ENCODE data around the gene PRSS36. TPM values are rescaled to one million over a fixed set of nuclear protein-coding genes. Genes with fewer than 3 reads are reported as not detected.
"Not testable (repeated sequence)": the region's sequence is repeated elsewhere in the genome, so short reads cannot be mapped to it uniquely, and the experiment has no call there.

Gene PRSS36
- total RNA-seq, 1 experiment from 2014 or later = 0.59 TPM

GRCh38 chr16:31168848-31169247, 19.0 kb upstream of the PRSS36 start:
- H3K36me3 ChIP-seq (replicated peaks; ENCODE audit: control insufficient read depth, insufficient read depth, low read length) = no peaks in the 10 kb centered on the region
- no peak overlapping the region for H3K4me3 ChIP-seq (ENCODE audit: insufficient read depth, low read depth, low read length)
- H3K27me3 ChIP-seq (ENCODE audit: control insufficient read depth, insufficient read depth, low read length) = no peaks in the 10 kb centered on the region
- peak; percentile 15 for DNase-seq

- Histone ChIP-seq H3K36me3 (replicated peaks; ENCODE audit: control insufficient read depth, insufficient read depth, low read length) (no peaks in the 10 kb centered on the region), H3K4me3 (ENCODE audit: insufficient read depth, low read depth, low read length) (no peak overlapping the region), H3K27me3 (ENCODE audit: control insufficient read depth, insufficient read depth, low read length) (no peaks in the 10 kb centered on the region)
- no peak for DNase-seq
Measured at GRCh38 chr16:31167315-31167714, 17.4 kb upstream of the PRSS36 start.

DNA sequence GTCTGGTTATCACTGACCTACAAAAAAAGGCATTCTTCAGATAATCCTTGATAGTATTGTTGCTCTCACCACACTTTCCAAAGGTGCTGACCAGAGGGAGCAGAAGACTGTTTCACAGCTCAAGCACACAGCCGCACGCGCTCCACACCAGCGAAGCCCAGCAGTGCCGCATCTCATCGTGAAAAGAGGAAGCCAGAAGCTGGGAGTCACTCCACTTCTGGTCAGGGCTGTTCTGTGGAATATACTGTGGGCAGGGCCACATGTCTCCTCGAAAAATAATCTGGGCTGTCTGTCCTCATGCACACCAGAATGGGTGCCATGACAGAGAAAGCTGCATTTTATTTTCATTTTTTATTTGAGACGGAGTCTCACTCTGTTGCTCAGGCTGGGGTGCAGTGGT, 7.3 kb upstream of the PRSS36 start:
- Histone ChIP-seq H3K36me3 (replicated peaks; ENCODE audit: control insufficient read depth, insufficient read depth, low read length) (no peaks in the 10 kb centered on the region), H3K27me3 (ENCODE audit: control insufficient read depth, insufficient read depth, low read length) (no peaks in the 10 kb centered on the region), H3K4me3 (ENCODE audit: insufficient read depth, low read depth, low read length) (no peak overlapping the region)
- DNase-seq = peak; percentile 9

GRCh38 chr16:31150976-31151375, 1.1 kb upstream of the PRSS36 start:
- H3K27me3 ChIP-seq (ENCODE audit: control insufficient read depth, insufficient read depth, low read length) = peaks cover 20% of the 10 kb centered on the region
- H3K36me3 ChIP-seq (replicated peaks; ENCODE audit: control insufficient read depth, insufficient read depth, low read length); H3K4me3 ChIP-seq (ENCODE audit: insufficient read depth, low read depth, low read length); DNase-seq: not testable (repeated sequence)

DNA sequence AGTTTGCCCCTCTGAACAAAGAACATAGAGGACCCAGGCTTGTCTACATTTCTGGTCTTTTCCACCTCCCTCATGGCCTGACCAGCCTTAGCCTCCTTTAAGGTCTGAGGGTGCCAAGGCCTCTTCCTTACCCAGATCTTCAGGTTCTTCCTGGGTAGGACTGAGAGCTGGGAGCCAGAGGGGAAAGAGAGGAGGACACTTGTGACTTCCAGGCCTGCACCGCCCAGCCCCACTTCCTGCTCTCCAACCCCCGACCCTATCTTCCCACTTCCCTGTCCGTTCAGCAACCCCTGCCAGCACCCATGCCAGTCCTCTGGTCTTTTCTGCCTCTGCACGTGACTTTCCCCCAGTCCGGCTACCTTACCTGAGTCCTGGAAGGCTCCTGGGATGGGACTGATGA, 534 bp downstream of the PRSS36 start:
- peaks cover 22% of the 10 kb centered on the region for H3K27me3 ChIP-seq (ENCODE audit: control insufficient read depth, insufficient read depth, low read length)
- no peaks in the 10 kb centered on the region for H3K36me3 ChIP-seq (replicated peaks; ENCODE audit: control insufficient read depth, insufficient read depth, low read length)
- no peak overlapping the region for H3K4me3 ChIP-seq (ENCODE audit: insufficient read depth, low read depth, low read length)
- DNase-seq = peak; percentile 46

DNA sequence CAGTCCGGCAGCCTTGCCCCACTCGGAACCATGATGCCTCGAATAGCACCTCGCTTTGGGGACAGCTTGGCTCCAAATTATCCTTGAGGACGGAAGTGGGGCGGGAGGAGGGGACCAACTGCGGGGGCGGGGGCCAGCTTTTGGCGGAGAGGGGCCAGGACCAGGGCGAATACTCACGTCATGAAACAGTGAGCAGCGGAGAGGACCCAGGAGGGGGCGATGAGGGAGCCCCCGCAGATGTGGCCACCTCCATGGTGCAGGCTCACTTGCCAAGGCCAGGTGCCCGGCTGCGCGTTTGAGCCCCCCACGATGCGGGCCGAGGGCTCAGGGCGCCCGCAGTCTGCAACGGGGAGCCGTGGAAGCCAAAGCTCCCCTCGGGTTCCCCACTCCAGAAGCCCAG, 970 bp downstream of the PRSS36 start:
- DNase-seq = peak; percentile 68
- H3K4me3 ChIP-seq (ENCODE audit: insufficient read depth, low read depth, low read length) = peak overlapping the region; percentile 53
- peaks cover 23% of the 10 kb centered on the region for H3K27me3 ChIP-seq (ENCODE audit: control insufficient read depth, insufficient read depth, low read length)
- H3K36me3 ChIP-seq (replicated peaks; ENCODE audit: control insufficient read depth, insufficient read depth, low read length) = no peaks in the 10 kb centered on the region

DNA sequence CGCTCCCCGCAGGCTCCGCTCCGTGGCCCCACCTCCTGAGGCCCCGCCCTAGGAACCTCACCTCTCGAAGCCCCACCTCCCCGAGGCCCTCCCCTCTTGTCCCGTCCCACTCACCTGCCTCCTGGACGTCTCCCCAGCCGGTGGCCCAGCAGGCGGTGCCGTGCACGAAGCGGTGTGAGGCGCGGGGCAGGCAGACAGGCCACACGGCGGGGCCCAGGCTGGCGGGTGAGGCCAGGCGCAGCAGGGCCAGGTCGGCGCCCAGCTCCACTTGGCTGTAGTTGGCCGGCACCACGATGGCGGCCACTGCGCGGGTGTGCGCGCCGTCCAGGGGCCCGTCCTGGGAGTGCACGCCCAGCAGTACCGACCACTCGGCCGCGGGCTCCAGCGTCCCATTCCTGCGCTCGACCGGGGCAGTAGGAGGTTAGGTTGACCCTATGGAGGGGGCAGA, 1.6 kb downstream of the PRSS36 start:
- peak; percentile 94 for DNase-seq
- Histone ChIP-seq H3K27me3 (ENCODE audit: control insufficient read depth, insufficient read depth, low read length) (peaks cover 29% of the 10 kb centered on the region), H3K36me3 (replicated peaks; ENCODE audit: control insufficient read depth, insufficient read depth, low read length) (no peaks in the 10 kb centered on the region), H3K4me3 (ENCODE audit: insufficient read depth, low read depth, low read length) (peak overlapping the region; percentile 53)

DNA sequence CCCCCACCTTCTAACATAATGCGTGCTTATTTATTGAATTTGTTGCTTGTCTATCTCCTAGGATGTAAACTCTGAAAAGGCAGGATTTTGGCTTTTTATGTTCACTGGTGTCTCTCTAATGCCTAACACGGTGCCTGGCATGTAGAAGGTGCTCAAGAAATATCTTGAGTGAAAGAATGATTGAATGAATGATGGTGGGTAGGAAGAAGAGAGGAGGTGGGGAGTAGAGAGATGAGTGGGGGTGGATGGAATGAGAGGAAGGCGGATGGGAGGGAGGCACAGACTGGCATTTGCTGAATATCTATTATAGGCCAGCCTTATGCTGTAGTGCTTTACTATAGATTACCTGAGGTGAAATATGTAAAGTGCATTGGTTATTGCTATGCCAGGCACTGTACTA, 2.3 kb downstream of the PRSS36 start:
- no peaks in the 10 kb centered on the region for H3K36me3 ChIP-seq (replicated peaks; ENCODE audit: control insufficient read depth, insufficient read depth, low read length)
- no peak overlapping the region for H3K4me3 ChIP-seq (ENCODE audit: insufficient read depth, low read depth, low read length)
- H3K27me3 ChIP-seq (ENCODE audit: control insufficient read depth, insufficient read depth, low read length) = peaks cover 36% of the 10 kb centered on the region
- no peak for DNase-seq

DNA sequence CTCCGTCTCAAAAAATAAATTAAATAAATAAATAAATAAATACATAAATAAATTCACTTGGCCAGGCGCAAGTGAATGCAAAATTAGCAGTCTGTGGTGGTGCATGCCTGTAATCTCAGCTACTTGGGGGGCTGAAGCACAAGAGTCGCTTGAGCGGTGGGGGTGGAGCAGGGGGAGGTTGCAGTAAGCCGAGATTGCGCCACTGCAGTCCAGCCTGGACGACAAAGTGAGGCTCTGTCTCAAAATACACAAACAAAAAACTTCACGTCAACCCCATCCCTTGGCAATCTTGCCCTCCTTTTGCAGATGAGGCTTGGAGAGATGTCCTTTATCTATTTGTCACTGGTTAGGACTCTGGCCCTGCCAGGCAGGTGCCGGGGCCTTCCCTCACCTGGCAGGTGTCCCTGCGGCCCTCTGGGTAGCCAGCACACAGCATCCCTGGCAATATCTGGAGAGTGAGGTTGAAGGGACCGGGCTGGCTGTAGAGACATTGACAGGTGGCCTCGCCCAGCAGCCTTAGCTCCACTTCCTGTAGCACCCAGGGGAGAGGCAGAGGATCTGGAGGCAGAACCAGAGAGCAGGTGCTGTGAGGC, 4.4 kb downstream of the PRSS36 start:
- no peak for DNase-seq
- peaks cover 36% of the 10 kb centered on the region for H3K27me3 ChIP-seq (ENCODE audit: control insufficient read depth, insufficient read depth, low read length)

DNA sequence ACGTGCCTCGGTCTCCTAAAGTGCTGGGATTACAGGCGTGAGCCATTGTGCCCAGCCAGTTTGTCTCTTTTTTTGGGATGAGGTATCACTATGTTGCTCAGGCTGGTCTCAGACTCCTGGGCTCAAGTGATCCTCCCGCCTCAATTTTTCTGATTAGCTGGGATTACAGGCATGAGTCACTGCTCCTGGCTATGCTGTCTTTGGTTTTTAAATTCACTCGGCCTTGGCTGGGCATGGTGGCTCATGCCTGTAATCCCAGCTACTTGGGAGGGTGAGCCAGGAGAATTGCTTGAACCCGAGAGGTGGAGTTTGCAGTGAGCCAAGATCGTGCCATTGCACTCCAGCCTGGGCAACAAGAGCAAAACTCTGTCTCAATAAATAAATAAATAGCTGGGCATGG, 5.4 kb downstream of the PRSS36 start:
- H3K36me3 ChIP-seq (replicated peaks; ENCODE audit: control insufficient read depth, insufficient read depth, low read length); DNase-seq; H3K4me3 ChIP-seq (ENCODE audit: insufficient read depth, low read depth, low read length): not testable (repeated sequence)
- peaks cover 36% of the 10 kb centered on the region for H3K27me3 ChIP-seq (ENCODE audit: control insufficient read depth, insufficient read depth, low read length)

More for the DNA sequence above, 4.4 kb downstream of the PRSS36 start:
- Histone ChIP-seq H3K4me3 (ENCODE audit: insufficient read depth, low read depth, low read length) (no peak overlapping the region), H3K36me3 (replicated peaks; ENCODE audit: control insufficient read depth, insufficient read depth, low read length) (no peaks in the 10 kb centered on the region)

GRCh38 chr16:31143694-31144148, 6.1 kb downstream of the PRSS36 start:
- Histone ChIP-seq H3K36me3 (replicated peaks; ENCODE audit: control insufficient read depth, insufficient read depth, low read length) (no peaks in the 10 kb centered on the region), H3K4me3 (ENCODE audit: insufficient read depth, low read depth, low read length) (no peak overlapping the region), H3K27me3 (ENCODE audit: control insufficient read depth, insufficient read depth, low read length) (peaks cover 35% of the 10 kb centered on the region)
- peak; percentile 64 for DNase-seq

DNA sequence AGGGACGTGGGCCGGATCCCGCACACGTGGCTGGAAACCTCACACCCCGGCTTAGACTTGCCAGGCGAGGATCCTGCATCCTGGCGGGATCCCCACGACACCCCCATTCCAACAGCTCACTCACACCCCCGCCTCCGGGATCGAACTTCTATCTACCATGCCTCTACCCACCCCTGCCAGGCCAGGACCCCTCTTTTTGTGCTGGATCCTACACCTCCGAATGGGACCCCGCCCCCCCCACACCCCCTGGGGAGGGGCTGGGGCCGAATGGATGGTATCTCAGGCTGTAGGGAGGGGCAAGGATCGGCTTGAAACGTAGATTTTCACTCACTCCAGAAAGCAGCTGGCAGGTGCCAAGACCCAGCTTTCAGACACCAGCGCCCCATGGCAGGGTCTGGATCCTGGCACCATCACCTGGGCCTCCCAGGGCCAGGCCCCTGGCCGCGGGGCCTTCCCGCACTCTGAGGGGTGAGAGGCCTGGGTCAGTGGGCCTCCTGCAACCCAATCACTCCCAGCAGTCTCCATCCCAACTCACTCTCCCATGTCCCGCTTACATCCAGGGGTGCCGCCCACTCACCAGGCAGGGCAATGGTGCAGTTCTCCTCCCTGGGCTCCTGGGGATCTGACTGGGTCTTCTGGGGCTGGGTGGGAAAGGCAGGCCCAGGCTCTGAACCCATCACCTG, 6.7 kb downstream of the PRSS36 start:
- Histone ChIP-seq H3K27me3 (ENCODE audit: control insufficient read depth, insufficient read depth, low read length) (peaks cover 30% of the 10 kb centered on the region), H3K4me3 (ENCODE audit: insufficient read depth, low read depth, low read length) (peak overlapping the region; percentile 35), H3K36me3 (replicated peaks; ENCODE audit: control insufficient read depth, insufficient read depth, low read length) (no peaks in the 10 kb centered on the region)
- no peak for DNase-seq

DNA sequence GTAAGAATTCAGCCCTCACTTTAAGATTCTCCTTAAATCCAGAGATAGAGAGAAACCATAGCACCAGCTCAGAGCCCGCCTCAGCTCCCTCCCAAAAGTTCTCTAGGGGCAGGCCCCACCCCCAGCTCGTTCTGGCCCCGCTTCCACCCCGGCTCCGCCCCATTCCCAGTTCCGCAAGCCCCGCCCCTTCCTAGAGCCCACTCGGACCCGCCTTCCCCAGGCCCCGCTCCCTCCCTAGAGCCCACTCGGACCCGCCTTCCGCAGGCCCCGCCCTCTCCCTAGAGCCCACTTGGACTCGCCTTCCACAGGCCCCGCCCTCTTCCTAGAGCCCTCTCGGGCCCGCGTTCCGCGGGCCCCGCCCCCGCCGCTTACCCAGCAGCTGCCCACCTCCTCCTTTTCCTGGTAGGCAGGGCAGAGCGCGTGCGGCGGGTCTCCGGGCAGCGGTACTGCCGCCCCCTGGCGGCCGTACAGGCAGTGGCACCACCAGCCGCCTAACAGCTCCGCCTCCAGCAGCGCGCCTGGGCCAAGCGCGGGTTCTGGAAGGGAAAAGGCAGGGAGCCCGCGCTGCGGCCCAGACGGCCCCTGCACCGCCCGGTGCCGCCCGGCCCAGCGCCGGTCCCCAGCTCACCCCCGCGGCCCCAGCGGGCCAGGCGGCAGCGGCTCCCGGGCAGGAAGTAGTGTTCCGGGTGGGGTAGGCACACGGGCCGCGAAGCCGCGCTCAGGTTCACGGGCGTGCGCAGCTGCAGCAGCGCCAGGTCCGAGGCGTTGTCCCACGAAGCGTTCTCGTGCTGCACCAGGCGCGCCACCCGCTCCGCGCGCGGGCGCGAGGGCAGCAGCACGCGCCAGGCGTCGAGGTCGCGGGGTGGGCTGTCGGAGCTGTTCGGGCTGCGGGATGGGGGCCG, 7.5 kb downstream of the PRSS36 start:
- Histone ChIP-seq H3K4me3 (ENCODE audit: insufficient read depth, low read depth, low read length) (peak overlapping the region; percentile 35), H3K36me3 (replicated peaks; ENCODE audit: control insufficient read depth, insufficient read depth, low read length) (no peaks in the 10 kb centered on the region), H3K27me3 (ENCODE audit: control insufficient read depth, insufficient read depth, low read length) (peaks cover 24% of the 10 kb centered on the region)
- peak; percentile 100 for DNase-seq

DNA sequence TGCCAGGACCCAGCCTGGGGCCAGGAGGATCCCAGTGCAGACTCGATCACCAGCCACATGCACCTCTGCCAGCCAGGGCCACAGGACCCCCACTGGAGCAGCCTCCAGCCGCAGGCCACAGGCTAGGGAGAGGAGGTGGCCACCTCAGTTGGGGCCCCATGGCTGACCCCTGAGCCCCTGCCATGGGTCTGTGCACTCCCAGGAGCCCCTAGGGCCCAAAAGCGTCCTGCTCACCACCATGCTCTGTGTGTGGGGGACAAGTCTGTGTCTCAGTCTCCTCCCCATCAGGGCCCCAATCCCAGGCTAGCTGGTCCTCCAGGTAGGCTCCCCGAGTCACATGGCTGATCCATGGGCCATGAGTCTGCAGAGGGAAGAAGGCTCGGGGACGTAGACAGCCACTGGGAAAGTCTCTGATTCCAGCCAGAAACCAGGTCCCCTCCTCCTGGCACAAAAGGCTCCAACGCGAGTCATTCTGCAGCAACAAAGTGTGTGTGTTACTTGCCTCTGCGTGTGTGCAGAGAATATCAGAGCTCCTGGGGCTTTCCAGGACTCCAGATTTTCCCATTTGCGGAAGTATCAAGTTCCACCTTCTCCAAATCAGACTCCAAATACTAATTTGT, 8.3 kb downstream of the PRSS36 start:
- H3K4me3 ChIP-seq (ENCODE audit: insufficient read depth, low read depth, low read length) = peak overlapping the region; percentile 16; the same call in 1 of the 2 replicates
- DNase-seq = peak; percentile 68
- no peaks in the 10 kb centered on the region for H3K36me3 ChIP-seq (replicated peaks; ENCODE audit: control insufficient read depth, insufficient read depth, low read length)
- peaks cover 20% of the 10 kb centered on the region for H3K27me3 ChIP-seq (ENCODE audit: control insufficient read depth, insufficient read depth, low read length)

Data from H7 (cell line).